Uterus (tissue), 4 donors: ENCODE results near the gene CFAP97D2. TPM values are rescaled to one million over a fixed set of nuclear protein-coding genes. Genes with fewer than 3 reads are reported as not detected.
"Not testable (repeated sequence)": the region's sequence is repeated elsewhere in the genome, so short reads cannot be mapped to it uniquely, and the experiment has no call there.

Experiments used
- DNase-seq, 2 donors: peaks; one replicate each; pipeline ENCODE4 v3.0.0-alpha.2; 2019 to 2020
- H3K27ac ChIP-seq, 2 donors: fragments of 200-600 bp; sonication (generic); 1 replicate in 1 of 2; 2 replicates in 1 of 2; pipeline ENCODE4 v1.5.1; 2016 to 2018
- H3K27me3 ChIP-seq, 2 donors: fragments of 200-600 bp; sonication (generic); one replicate each; pipeline ENCODE4 v1.5.1; 2018 to 2019; ENCODE audit warnings: control low read depth in 1 of 2
- H3K36me3 ChIP-seq, 2 donors: fragments of 200-600 bp; sonication (generic); one replicate each; pipeline ENCODE4 v1.5.1; 2019; ENCODE audit warnings: control low read depth in 1 of 2
- H3K4me1 ChIP-seq, 2 donors: fragments of 200-600 bp; sonication (generic); one replicate each; pipeline ENCODE4 v1.5.1; 2018 to 2019; ENCODE audit warnings: control low read depth in 1 of 2
- H3K4me3 ChIP-seq, 2 donors: fragments of 200-600 bp; sonication (generic); 1 replicate in 1 of 2; 2 replicates in 1 of 2; pipeline ENCODE4 v1.5.1; 2018 to 2019; ENCODE audit warnings: mild to moderate bottlenecking in 1 of 2
- H3K9me3 ChIP-seq, 2 donors: fragments of 200-600 bp; sonication (generic); one replicate each; pipeline ENCODE4 v1.5.1; 2019; ENCODE audit warnings: control low read depth in 1 of 2
- POLR2A ChIP-seq, 2 donors: fragments of 450-650 bp; IDR thresholded peaks; one replicate each; pipeline ENCODE4 v1.6.1; 2016; ENCODE audit warnings: antibody characterized with exemption in 2 of 2, mild to moderate bottlenecking in 1 of 2, moderate library complexity in 1 of 2
- intact Hi-C: fragments of 100-400 bp; cut with DNase I; formaldehyde crosslinking; loops from one replicate; pipeline ENCODE4 v1.15.1; 2023; ENCODE audit warnings: low total_unique reads
- total RNA-seq, 4 donors: library from RNA; depleted of rRNA in 3 of 4; stranded (reverse); fragments of >200 nt in 3 of 4; gene quantifications; one replicate each; pipeline versions ENCODE4 v1.1.0 to v1.2.4, GENCODE V29; 2014 to 2023
- TF ChIP-seq, protein P1 (sequence below), 4 experiments: fragments of 200-600 bp in 2 of 4; fragments of 450-650 bp in 2 of 4; sonication (generic) in 2 of 4; IDR thresholded peaks; one replicate each; pipeline ENCODE4 v1.5.1; 2016 to 2019; ENCODE audit warnings: antibody characterized with exemption in 4 of 4, mild to moderate bottlenecking in 2 of 4, moderate library complexity in 1 of 4
- donor health status: DM: yes; HTN: yes; CAD: no.

The CFAP97D2 gene
- total RNA-seq, 4 donors from 2014 or later = not detected

DNA sequence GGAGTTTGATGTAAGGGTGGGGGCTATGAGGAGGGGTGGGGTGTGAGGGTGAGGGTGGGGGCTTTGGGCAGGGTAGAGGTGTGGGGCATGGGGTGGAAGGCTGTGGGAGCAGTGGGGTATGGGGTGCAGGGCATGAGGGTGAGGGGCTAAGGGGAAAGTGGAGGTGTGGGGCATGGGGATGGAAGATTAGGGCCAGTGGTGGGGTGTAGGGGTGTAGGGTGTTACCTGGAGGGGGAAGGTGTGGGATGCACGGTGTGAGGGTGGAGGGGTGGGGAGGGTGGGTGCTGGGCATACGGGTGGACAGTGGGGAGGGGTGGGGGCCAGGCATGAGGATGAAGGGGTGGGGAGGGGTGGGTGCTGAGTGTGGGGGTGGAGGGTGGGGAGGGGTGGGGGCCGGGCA, 23.7 kb upstream of the CFAP97D2 start:
- TF ChIP-seq POLR2A (IDR thresholded peaks at IDR 0.05) = no peak
- TF ChIP-seq, protein P1, sequence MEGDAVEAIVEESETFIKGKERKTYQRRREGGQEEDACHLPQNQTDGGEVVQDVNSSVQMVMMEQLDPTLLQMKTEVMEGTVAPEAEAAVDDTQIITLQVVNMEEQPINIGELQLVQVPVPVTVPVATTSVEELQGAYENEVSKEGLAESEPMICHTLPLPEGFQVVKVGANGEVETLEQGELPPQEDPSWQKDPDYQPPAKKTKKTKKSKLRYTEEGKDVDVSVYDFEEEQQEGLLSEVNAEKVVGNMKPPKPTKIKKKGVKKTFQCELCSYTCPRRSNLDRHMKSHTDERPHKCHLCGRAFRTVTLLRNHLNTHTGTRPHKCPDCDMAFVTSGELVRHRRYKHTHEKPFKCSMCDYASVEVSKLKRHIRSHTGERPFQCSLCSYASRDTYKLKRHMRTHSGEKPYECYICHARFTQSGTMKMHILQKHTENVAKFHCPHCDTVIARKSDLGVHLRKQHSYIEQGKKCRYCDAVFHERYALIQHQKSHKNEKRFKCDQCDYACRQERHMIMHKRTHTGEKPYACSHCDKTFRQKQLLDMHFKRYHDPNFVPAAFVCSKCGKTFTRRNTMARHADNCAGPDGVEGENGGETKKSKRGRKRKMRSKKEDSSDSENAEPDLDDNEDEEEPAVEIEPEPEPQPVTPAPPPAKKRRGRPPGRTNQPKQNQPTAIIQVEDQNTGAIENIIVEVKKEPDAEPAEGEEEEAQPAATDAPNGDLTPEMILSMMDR (IDR thresholded peaks at IDR 0.05) = no peak
- intact Hi-C loops = no loop called here
- DNase-seq = no peak
- Histone ChIP-seq H3K27me3 (no peaks in the 10 kb centered on the region), H3K27ac (no peak overlapping the region), H3K4me3 (no peak overlapping the region), H3K36me3 (no peaks in the 10 kb centered on the region), H3K9me3 (no peaks in the 10 kb centered on the region), H3K4me1 (no peaks in the 10 kb centered on the region)

DNA sequence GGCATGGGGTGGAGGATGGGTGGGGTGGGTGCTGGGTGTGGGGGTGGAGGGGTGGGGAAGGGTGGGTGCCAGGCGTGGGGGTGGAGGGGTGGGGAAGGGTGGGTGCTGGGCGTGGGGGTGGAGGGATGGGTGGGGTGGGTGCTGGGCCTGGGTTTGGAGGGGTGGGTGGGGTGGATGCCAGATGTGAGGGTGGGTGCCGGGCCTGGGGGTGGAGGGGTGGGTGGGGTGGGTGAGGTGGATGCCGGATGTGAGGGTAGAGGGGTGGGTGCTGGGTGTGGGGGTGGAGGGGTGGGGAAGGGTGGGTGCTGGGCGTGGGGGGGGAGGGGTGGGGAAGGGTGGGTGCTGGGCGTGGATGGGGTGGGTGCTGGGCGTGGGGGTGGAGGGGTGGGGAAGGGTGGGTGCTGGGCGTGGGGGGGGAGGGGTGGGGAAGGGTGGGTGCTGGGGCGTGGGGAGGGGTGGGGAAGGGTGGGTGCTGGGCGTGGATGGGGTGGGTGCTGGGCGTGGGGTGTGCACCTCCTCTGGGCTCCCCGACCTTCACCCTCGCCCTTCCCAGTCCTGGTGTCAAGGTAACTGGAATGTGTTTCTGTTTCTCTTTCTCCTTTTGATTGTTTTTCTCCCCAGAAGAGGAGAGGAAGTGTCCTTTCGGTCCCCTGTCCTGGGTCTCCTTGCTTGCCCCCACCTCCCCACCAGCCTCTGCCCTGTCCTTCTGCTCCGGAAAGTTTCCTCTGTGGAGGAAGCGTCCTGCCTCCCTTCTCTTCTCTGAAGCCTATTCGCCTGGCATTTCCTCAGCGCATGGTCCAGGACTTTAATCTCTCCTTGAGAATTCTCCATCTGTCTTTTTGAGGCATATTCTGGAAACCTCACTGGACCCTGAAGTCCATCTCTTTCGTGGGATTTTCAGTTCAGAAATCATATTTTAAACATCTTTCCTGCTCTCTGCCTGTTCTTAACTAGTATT, 22.9 kb upstream of the CFAP97D2 start:
- Histone ChIP-seq H3K4me3 (no peak overlapping the region), H3K27ac (no peak overlapping the region), H3K9me3 (no peaks in the 10 kb centered on the region), H3K4me1 (no peaks in the 10 kb centered on the region), H3K27me3 (no peaks in the 10 kb centered on the region), H3K36me3 (no peaks in the 10 kb centered on the region)
- intact Hi-C loops = no loop called here
- no peak for DNase-seq
- TF ChIP-seq POLR2A (IDR thresholded peaks at IDR 0.05) = no peak
- TF ChIP-seq, protein P1 (IDR thresholded peaks at IDR 0.05) = no peak

DNA sequence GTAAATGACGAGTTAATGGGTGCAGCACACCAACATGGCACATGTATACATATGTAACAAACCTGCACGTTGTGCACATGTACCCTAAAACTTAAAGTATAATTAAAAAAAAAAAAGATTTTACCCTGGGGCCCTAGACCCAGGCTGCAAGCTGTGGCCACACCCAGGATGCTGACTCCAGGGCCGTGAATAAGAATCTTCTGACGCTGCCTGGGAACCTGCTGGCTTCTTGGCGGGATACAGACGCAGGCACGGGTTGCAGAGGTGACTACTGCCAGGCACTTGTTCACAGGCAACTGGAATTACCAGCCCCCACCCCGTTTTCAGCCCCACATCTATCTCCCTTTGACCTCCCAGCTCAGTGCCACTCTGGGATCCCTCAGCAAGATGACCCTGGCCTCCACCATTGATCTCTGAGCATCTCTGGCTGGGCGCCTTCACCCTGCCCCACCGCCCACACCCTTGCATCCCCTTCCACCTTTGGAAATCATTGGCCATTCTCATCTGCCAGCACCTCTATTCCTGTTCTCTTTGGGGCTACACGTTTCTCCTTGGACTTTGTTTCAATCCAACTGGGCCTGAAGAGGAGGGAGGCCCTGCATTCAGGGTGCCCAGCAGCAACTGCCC, 21.1 kb upstream of the CFAP97D2 start:
- TF ChIP-seq POLR2A (IDR thresholded peaks at IDR 0.05) = no peak
- TF ChIP-seq, protein P1 (IDR thresholded peaks at IDR 0.05) = no peak
- intact Hi-C loops = no loop called here
- Histone ChIP-seq H3K9me3 (no peaks in the 10 kb centered on the region), H3K4me3 (no peak overlapping the region), H3K27ac (no peak overlapping the region), H3K4me1 (no peaks in the 10 kb centered on the region), H3K27me3 (no peaks in the 10 kb centered on the region), H3K36me3 (no peaks in the 10 kb centered on the region)
- DNase-seq = no peak

DNA sequence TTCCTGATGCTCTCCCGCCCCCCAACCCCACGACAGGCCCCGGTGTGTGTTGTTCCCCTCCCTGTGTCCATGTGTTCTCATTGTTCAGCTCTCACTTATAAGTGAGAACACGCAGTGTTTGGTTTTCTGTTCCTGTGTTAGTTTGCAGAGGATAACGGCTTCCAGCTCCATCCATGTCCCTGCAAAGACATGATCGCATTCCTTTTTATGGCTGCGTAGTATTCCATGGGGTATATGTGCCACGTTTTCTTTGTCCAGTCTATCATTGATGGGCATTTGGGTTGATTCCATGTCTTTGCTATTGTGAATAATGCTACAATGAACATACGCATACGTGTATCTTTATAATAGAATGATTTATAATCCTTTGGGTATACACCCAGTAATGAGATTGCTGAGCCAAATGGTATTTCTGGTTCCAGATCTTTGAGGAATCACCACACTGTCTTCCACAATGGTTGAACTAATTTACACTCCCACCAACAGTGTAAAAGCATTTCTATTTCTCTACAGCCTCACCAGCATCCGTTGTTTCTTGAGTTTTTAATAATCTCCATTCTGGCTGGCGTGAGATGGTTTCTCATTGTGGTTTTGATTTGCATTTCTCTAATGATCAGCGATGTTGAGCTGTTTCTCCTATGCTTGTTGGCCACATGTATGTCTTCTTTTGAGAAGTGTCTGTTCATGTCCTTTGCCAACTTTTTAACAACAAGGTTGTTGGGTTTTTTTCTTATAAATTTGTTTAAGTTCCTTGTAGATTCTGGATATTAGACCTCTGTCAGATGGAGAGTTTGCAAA, 20.0 kb upstream of the CFAP97D2 start:
- H3K4me1 ChIP-seq, DNase-seq, H3K9me3 ChIP-seq, H3K36me3 ChIP-seq, H3K27me3 ChIP-seq, H3K27ac ChIP-seq, intact Hi-C loops, H3K4me3 ChIP-seq: not testable (repeated sequence)

DNA sequence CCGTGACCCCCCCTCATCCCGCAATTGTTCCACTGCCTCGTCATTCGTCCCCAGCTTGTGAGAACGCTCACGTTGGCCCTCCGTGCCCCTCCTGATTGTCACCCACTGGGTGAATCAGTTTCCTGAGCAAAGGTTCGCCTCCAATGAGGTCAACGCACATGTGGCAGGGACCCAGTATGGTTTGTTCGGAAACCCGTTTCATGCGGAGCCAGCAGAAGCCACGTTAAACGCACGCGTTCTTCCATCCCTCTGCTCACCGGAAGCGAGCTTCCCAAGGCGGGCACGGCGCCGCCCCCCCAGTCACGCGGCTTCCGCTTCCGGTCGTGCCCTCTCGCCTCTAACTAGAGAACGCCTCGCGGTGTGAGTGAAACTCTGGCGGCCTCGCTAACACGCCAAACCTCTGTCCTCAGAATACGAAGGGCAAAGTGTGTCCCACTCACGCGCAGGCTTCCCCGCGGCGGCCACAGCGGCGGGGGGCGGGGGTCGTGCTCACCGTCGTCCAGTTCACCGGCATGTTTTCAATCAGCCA, 18.0 kb upstream of the CFAP97D2 start:
- Histone ChIP-seq H3K27ac (no peak overlapping the region), H3K27me3 (no peaks in the 10 kb centered on the region), H3K36me3 (no peaks in the 10 kb centered on the region), H3K4me3 (no peak overlapping the region), H3K4me1 (no peaks in the 10 kb centered on the region), H3K9me3 (no peaks in the 10 kb centered on the region)
- intact Hi-C loops = no loop called here
- TF ChIP-seq, protein P1 (IDR thresholded peaks at IDR 0.05) = no peak
- TF ChIP-seq POLR2A (IDR thresholded peaks at IDR 0.05) = no peak
- no peak for DNase-seq
